ENCODE data around the gene IRGQ.

- TF ChIP-seq CTCF (IDR thresholded peaks at IDR 0.05; ENCODE audit: low read depth, low read length, poor library complexity, severe bottlenecking) (peak; percentile 12), EZH2phosphoT487 (IDR thresholded peaks at IDR 0.05; ENCODE audit: borderline replicate concordance, low read length) (no peak)
These were observed 3.8 kb upstream of the IRGQ start for GRCh38 chr19:43599635-43600295.

All from DOHH2 (cell line).